WTC11 (cell line): Measurements from ENCODE around the gene CADM1.

Source experiments
- E2F4 ChIP-seq: sonication (generic); formaldehyde crosslinking; IDR thresholded peaks from 2 replicates; pipeline ENCODE4 v1.8.1; 2022; ENCODE audit warnings: low read depth, mild to moderate bottlenecking, moderate library complexity, missing genetic modification reagents, borderline replicate concordance
- NFYB ChIP-seq: sonication (generic); formaldehyde crosslinking; conservative IDR thresholded peaks from 2 replicates; pipeline ENCODE4 v1.8.0; 2022; ENCODE audit warnings: low read depth, missing genetic modification reagents
- TF ChIP-seq, protein P1 (sequence below): sonication (generic); formaldehyde crosslinking; IDR thresholded peaks from 2 replicates; pipeline ENCODE4 v1.8.0; 2023; ENCODE audit warnings: missing genetic modification reagents, mild to moderate bottlenecking, borderline replicate concordance
- TF ChIP-seq, protein P2 (sequence below): fragments of 200-600 bp; IDR thresholded peaks from 2 replicates; pipeline ENCODE4 v1.8.0; 2022; ENCODE audit warnings: antibody characterized with exemption
- TF ChIP-seq, protein P3 (sequence below): sonication (generic); formaldehyde crosslinking; IDR thresholded peaks from 2 replicates; pipeline ENCODE4 v1.8.1; 2022; ENCODE audit warnings: missing genetic modification reagents, borderline replicate concordance

DNA sequence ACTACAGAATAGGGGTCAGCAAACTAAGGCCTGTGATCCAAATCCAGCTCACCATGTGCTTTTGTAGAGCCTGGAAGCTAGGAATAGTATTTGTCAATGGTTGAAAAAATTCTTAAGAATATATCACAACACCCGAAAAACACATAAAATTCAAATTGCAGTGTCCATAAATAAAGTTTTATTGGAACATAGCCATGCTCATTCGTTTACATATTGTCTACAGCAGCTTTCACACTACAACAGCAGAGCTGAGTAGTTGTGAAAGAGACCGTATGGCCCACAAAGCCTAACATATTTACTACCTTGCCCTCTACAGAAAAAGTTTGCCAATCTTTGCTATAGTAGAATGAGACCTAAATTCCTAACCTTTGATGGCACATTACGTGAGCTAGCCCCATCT lies 125.7 kb downstream of the CADM1 start:
- TF ChIP-seq E2F4 (CRISPR knock-in tag) (no peak), NFYB (CRISPR knock-in tag) (no peak)
- TF ChIP-seq, protein P1, sequence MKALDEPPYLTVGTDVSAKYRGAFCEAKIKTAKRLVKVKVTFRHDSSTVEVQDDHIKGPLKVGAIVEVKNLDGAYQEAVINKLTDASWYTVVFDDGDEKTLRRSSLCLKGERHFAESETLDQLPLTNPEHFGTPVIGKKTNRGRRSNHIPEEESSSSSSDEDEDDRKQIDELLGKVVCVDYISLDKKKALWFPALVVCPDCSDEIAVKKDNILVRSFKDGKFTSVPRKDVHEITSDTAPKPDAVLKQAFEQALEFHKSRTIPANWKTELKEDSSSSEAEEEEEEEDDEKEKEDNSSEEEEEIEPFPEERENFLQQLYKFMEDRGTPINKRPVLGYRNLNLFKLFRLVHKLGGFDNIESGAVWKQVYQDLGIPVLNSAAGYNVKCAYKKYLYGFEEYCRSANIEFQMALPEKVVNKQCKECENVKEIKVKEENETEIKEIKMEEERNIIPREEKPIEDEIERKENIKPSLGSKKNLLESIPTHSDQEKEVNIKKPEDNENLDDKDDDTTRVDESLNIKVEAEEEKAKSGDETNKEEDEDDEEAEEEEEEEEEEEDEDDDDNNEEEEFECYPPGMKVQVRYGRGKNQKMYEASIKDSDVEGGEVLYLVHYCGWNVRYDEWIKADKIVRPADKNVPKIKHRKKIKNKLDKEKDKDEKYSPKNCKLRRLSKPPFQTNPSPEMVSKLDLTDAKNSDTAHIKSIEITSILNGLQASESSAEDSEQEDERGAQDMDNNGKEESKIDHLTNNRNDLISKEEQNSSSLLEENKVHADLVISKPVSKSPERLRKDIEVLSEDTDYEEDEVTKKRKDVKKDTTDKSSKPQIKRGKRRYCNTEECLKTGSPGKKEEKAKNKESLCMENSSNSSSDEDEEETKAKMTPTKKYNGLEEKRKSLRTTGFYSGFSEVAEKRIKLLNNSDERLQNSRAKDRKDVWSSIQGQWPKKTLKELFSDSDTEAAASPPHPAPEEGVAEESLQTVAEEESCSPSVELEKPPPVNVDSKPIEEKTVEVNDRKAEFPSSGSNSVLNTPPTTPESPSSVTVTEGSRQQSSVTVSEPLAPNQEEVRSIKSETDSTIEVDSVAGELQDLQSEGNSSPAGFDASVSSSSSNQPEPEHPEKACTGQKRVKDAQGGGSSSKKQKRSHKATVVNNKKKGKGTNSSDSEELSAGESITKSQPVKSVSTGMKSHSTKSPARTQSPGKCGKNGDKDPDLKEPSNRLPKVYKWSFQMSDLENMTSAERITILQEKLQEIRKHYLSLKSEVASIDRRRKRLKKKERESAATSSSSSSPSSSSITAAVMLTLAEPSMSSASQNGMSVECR (CRISPR knock-in tag), result no peak
- TF ChIP-seq, protein P2, sequence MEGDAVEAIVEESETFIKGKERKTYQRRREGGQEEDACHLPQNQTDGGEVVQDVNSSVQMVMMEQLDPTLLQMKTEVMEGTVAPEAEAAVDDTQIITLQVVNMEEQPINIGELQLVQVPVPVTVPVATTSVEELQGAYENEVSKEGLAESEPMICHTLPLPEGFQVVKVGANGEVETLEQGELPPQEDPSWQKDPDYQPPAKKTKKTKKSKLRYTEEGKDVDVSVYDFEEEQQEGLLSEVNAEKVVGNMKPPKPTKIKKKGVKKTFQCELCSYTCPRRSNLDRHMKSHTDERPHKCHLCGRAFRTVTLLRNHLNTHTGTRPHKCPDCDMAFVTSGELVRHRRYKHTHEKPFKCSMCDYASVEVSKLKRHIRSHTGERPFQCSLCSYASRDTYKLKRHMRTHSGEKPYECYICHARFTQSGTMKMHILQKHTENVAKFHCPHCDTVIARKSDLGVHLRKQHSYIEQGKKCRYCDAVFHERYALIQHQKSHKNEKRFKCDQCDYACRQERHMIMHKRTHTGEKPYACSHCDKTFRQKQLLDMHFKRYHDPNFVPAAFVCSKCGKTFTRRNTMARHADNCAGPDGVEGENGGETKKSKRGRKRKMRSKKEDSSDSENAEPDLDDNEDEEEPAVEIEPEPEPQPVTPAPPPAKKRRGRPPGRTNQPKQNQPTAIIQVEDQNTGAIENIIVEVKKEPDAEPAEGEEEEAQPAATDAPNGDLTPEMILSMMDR, result no peak
- TF ChIP-seq, protein P3, sequence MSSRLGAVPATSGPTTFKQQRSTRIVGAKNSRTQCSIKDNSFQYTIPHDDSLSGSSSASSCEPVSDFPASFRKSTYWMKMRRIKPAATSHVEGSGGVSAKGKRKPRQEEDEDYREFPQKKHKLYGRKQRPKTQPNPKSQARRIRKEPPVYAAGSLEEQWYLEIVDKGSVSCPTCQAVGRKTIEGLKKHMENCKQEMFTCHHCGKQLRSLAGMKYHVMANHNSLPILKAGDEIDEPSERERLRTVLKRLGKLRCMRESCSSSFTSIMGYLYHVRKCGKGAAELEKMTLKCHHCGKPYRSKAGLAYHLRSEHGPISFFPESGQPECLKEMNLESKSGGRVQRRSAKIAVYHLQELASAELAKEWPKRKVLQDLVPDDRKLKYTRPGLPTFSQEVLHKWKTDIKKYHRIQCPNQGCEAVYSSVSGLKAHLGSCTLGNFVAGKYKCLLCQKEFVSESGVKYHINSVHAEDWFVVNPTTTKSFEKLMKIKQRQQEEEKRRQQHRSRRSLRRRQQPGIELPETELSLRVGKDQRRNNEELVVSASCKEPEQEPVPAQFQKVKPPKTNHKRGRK, result no peak
